A549 (cell line): Measurements from ENCODE around the gene PER1. TPM values are rescaled to one million over a fixed set of nuclear protein-coding genes. Genes with fewer than 3 reads are reported as not detected.

Experiments
- ATAC-seq, 2 experiments: fragments of 200-7000 bp in 1 of 2; fragments of >200 bp in 1 of 2; cut with Nextera tagmentation in 1 of 2; cut with Tn5 transposase in 1 of 2; 3 replicates each; pipeline versions ENCODE4 v1.8.0 to v1.9.1; 2018 to 2020; ENCODE audit warnings: mild to moderate bottlenecking in 1 of 2, moderate library complexity in 1 of 2
- CTCF ChIA-PET: fragments of 300-600 bp; sonication (Branson Sonifier 250); formaldehyde crosslinking; extraction: SDS; loops from one replicate; lab custom pipeline; 2021; ENCODE audit warnings: antibody characterized with exemption, inconsistent platforms; lab: Yijun Ruan, JAX
- POLR2A ChIA-PET: fragments of 350-600 bp; formaldehyde crosslinking; extraction: SDS; loops from one replicate; lab custom pipeline; 2021; ENCODE audit warnings: antibody characterized with exemption, inconsistent platforms; lab: Yijun Ruan, JAX
- DNase-seq, 2 experiments: peaks; one replicate each; pipeline versions ENCODE4 v3.0.0 to v3.0.0-alpha.2; 2011 to 2016; ENCODE audit warnings: low read depth in 1 of 2, low spot score in 1 of 2
- FAIRE-seq: peaks from 2 replicates; lab custom pipeline; 2011; peaks lifted over from hg19 to GRCh38; lab: Jason Lieb, UNC
- H3K27ac ChIP-seq, 2 experiments: fragments of >200 bp; sonication (Bioruptor Twin); formaldehyde crosslinking; 3 replicates each; pipeline ENCODE4 v1.5.1; 2016 to 2017
- H3K4me1 ChIP-seq: fragments of >200 bp; sonication (Bioruptor Twin); formaldehyde crosslinking; 3 replicates; pipeline ENCODE4 v1.6.1; 2016
- H3K4me2 ChIP-seq: fragments of >200 bp; sonication (Bioruptor Twin); formaldehyde crosslinking; 3 replicates; pipeline ENCODE4 v1.6.1; 2016
- H3K4me3 ChIP-seq: fragments of >200 bp; sonication (Bioruptor Twin); formaldehyde crosslinking; 3 replicates; pipeline ENCODE4 v1.5.1; 2016
- H3K9me3 ChIP-seq: fragments of >200 bp; sonication (Bioruptor Twin); formaldehyde crosslinking; 3 replicates; pipeline ENCODE4 v1.6.1; 2016
- BCL3 ChIP-seq: fragments of >200 bp; sonication (Bioruptor Twin); formaldehyde crosslinking; IDR thresholded peaks from 3 replicates; pipeline ENCODE4 v1.6.1; 2016
- E2F6 ChIP-seq: IDR thresholded peaks from 2 replicates; pipeline ENCODE4 v1.6.1; 2012; ENCODE audit warnings: low read depth, borderline replicate concordance
- ELK1 ChIP-seq: fragments of 150-350 bp; IDR thresholded peaks from 2 replicates; pipeline ENCODE4 v1.6.1; 2014; ENCODE audit warnings: low read depth, mild to moderate bottlenecking, low read length
- HES2 ChIP-seq: fragments of >200 bp; sonication (Bioruptor Twin); formaldehyde crosslinking; IDR thresholded peaks from 2 replicates; pipeline ENCODE4 v1.6.1; 2016
- HMGXB4 ChIP-seq: fragments of 250-450 bp; sonication (Bioruptor Pico); IDR thresholded peaks from 2 replicates; pipeline ENCODE4 v1.5.0; 2021; ENCODE audit warnings: mild to moderate bottlenecking, moderate library complexity, borderline replicate concordance
- HOXA7 ChIP-seq: fragments of 250-450 bp; sonication (Bioruptor Pico); IDR thresholded peaks from 2 replicates; pipeline ENCODE4 v1.5.0; 2020; ENCODE audit warnings: mild to moderate bottlenecking, moderate library complexity
- JUN ChIP-seq, 2 experiments: fragments of >200 bp; sonication (Bioruptor Twin); formaldehyde crosslinking; IDR thresholded peaks; 2 replicates in 1 of 2; 3 replicates in 1 of 2; pipeline ENCODE4 v1.6.1; 2016 to 2017
- MAFK ChIP-seq: fragments of 450-650 bp; IDR thresholded peaks from 2 replicates; pipeline ENCODE4 v1.6.1; 2014; ENCODE audit not compliant: partially characterized antibody
- PHF8 ChIP-seq: fragments of 200-600 bp; sonication (generic); IDR thresholded peaks from 2 replicates; pipeline ENCODE4 v1.6.1; 2016; ENCODE audit warnings: low read depth, mild to moderate bottlenecking, antibody characterized with exemption, moderate library complexity, borderline replicate concordance
- POLR2A ChIP-seq: IDR thresholded peaks from 2 replicates; pipeline ENCODE4 v1.6.1; 2012; ENCODE audit warnings: mild to moderate bottlenecking, low read length
- RARB ChIP-seq: fragments of 250-450 bp; sonication (Bioruptor Pico); IDR thresholded peaks from 2 replicates; pipeline ENCODE4 v1.8.0; 2021; ENCODE audit warnings: mild to moderate bottlenecking, moderate library complexity
- RFX5 ChIP-seq: fragments of 450-650 bp; IDR thresholded peaks from 2 replicates; pipeline ENCODE4 v1.7.1; 2014; ENCODE audit warnings: antibody characterized with exemption, mild to moderate bottlenecking, moderate library complexity
- TP53 ChIP-seq: fragments of 250-450 bp; sonication (Bioruptor Pico); IDR thresholded peaks from 2 replicates; pipeline ENCODE4 v1.5.0; 2021; ENCODE audit warnings: mild to moderate bottlenecking, moderate library complexity
- ZC3H11A ChIP-seq: fragments of 450-650 bp; IDR thresholded peaks from 2 replicates; pipeline ENCODE4 v1.6.1; 2014; ENCODE audit warnings: antibody characterized with exemption, mild to moderate bottlenecking
- WGBS: methylation state at CpG from one replicate; pipeline ENCODE4 v1.1.6; 2017; ENCODE audit errors: missing lambda C conversion rate; 5-methylcytosine and 5-hydroxymethylcytosine counted together
- polyA plus RNA-seq, 4 experiments: library from polyadenylated mRNA; depleted of rRNA in 3 of 4; stranded (reverse); fragments of >200 nt; fragmentation: RNase III in 1 of 4; extraction: RNeasy Plus Mini Kit Qiagen cat#74134 plus additional on column Dnase treatment in 1 of 4; gene quantifications; 2 replicates in 3 of 4; 3 replicates in 1 of 4; pipeline ENCODE4 v1.2.3, GENCODE V29; 2011 to 2017
- TF ChIP-seq, protein P1 (sequence below): fragments of 200-600 bp; sonication (generic); IDR thresholded peaks from 2 replicates; pipeline ENCODE4 v1.6.1; 2016; ENCODE audit warnings: antibody characterized with exemption, mild to moderate bottlenecking, moderate library complexity
- TF ChIP-seq, protein P2 (sequence below): fragments of 250-450 bp; sonication (Bioruptor Pico); IDR thresholded peaks from 2 replicates; pipeline ENCODE4 v1.5.0; 2020; ENCODE audit warnings: low read depth, mild to moderate bottlenecking, moderate library complexity
- TF ChIP-seq, protein P3 (sequence below): IDR thresholded peaks from 2 replicates; pipeline ENCODE4 v1.6.1; 2012
- TF ChIP-seq, protein P4 (sequence below): fragments of 450-650 bp; IDR thresholded peaks from 2 replicates; pipeline ENCODE4 v1.6.1; 2014; ENCODE audit warnings: antibody characterized with exemption

PER1 gene
- polyA plus RNA-seq, 2 of the 4 experiments (the other 2 are of a cell fraction), result 5.5 to 8.7 TPM

- TF ChIP-seq HES2 (no peak), HOXA7 (CRISPR knock-in tag) (no peak), TP53 (CRISPR knock-in tag) (no peak)
Measured at GRCh38 chr17:8192070-8192815, 40.0 kb upstream of the PER1 start (continued).

DNA sequence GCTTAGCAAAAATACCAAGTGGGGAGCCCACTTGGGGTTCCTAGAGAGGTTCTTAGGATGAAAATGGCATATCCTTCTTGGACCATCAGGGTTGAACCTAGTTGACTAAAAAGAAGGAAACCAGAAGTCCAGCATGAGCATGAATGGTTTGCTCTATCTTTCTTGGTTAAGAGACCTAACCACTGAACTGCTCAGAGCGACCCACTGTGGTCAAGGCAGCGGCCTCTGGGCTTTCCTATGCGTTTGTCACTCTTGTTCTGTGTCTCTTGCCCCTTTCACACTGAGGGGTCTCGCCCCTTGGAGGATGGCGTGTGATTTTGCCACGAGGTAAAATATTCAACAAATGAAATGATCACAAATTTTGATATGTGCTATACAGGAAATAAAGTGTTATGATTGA lies 38.3 kb upstream of the PER1 start:
- FAIRE-seq, result no peak
- Histone ChIP-seq H3K4me2 (peak overlapping the region; percentile 72), H3K27ac (peak overlapping the region; percentile 56 to 79), H3K4me3 (peak overlapping the region; percentile 11), H3K9me3 (no peaks in the 10 kb centered on the region), H3K4me1 (peaks cover 40% of the 10 kb centered on the region)
- DNase-seq, result no peak
- WGBS, result 37% methylated on average over 6 of the region's 6 CpGs
- POLR2A ChIA-PET, result interaction anchor here (0.6 to 2.0 kb wide), 15 partner anchors 10 to 105 kb away, joined by 3 to 23 read pairs (median 6); partner anchors contain the start of genes AURKB, CTC1, HES7 and PFAS
- TF ChIP-seq, protein P1, sequence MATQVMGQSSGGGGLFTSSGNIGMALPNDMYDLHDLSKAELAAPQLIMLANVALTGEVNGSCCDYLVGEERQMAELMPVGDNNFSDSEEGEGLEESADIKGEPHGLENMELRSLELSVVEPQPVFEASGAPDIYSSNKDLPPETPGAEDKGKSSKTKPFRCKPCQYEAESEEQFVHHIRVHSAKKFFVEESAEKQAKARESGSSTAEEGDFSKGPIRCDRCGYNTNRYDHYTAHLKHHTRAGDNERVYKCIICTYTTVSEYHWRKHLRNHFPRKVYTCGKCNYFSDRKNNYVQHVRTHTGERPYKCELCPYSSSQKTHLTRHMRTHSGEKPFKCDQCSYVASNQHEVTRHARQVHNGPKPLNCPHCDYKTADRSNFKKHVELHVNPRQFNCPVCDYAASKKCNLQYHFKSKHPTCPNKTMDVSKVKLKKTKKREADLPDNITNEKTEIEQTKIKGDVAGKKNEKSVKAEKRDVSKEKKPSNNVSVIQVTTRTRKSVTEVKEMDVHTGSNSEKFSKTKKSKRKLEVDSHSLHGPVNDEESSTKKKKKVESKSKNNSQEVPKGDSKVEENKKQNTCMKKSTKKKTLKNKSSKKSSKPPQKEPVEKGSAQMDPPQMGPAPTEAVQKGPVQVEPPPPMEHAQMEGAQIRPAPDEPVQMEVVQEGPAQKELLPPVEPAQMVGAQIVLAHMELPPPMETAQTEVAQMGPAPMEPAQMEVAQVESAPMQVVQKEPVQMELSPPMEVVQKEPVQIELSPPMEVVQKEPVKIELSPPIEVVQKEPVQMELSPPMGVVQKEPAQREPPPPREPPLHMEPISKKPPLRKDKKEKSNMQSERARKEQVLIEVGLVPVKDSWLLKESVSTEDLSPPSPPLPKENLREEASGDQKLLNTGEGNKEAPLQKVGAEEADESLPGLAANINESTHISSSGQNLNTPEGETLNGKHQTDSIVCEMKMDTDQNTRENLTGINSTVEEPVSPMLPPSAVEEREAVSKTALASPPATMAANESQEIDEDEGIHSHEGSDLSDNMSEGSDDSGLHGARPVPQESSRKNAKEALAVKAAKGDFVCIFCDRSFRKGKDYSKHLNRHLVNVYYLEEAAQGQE, result no peak
- no peak for TF ChIP-seq ZC3H11A
- CTCF ChIA-PET, result interaction anchor here (0.7 to 11.3 kb wide), 10 partner anchors 16 to 72 kb away, joined by 3 to 164 read pairs (median 6); partner anchors contain the start of genes ALOXE3 and AURKB
- no peak for ATAC-seq

DNA sequence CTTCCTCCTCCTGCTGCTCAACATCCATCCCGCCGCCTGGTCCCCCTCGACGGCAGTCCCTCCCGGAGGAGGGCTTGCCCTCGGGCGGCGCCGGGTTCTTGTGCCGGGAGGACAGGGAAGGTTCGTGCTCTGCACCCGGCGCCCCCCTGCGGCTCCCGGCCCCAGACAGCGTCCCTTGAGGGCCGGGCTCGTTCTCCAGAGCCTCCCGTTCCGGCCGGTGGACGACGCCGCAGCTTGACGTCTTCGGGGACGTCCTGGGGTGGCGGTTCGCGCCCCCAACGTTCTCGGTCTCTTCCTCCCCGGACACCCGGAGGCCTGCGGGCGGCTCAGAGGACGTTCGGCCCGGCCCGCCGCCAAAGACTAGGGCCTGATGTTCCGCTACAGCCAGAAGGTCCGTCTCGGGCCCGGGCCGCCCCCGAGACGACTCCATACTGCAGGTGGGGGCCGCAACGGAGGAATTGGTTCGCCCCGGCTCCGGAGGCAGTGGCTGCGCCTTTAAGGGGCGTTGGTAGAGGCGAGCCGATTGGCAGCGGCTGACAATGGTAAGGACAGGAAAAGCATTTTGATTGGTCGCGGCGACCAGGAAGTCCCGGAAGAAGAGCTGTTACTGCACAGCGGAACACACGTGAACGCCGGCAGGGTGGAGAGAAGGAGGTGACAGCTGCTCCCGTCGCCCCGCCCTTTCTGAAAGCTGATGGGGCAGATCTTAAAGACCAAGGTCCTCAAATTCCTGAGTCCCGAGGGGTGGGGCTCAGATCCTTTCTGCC lies 37.7 kb upstream of the PER1 start, which contains the start of gene BORCS6:
BORCS6 (minus strand) TSS at position 470 of the 767 bp plus-strand sequence; CDS start at position 430, 40 bp downstream.
- 2% methylated on average over 37 of the region's 70 CpGs for WGBS
- H3K4me1 ChIP-seq, result peaks cover 40% of the 10 kb centered on the region
- ChIA-PET POLR2A (interaction anchor here (0.6 to 2.0 kb wide), 15 partner anchors 10 to 105 kb away, joined by 3 to 23 read pairs (median 6); partner anchors contain the start of genes AURKB, CTC1, HES7 and PFAS), CTCF (interaction anchor here (0.7 to 11.3 kb wide), 12 partner anchors 16 to 187 kb away, joined by 3 to 164 read pairs (median 6); partner anchors contain the start of genes ALOXE3 and AURKB)
- peak within 1 kb of the TSS; percentile 72 for H3K4me2 ChIP-seq
- peak; percentile 97 to 99 for DNase-seq
- peak within 1 kb of the TSS; percentile 71 for H3K4me3 ChIP-seq
- no peaks in the 10 kb centered on the region for H3K9me3 ChIP-seq
- peak; percentile 41 to 68 for ATAC-seq
- peak within 1 kb of the TSS; percentile 88 to 89 for H3K27ac ChIP-seq
- FAIRE-seq, result peak; percentile 78
- TF ChIP-seq ZC3H11A, result 0 out of 2 replicates have a peak, but pooled peaks have one; percentile 3
- TF ChIP-seq PHF8, result peak; percentile 35; the same call in 1 of the 2 replicates
- peak; percentile 31; the same call in 1 of the 3 replicates for TF ChIP-seq BCL3
- no peak for TF ChIP-seq RARB (CRISPR knock-in tag)
- TF ChIP-seq, protein P2, sequence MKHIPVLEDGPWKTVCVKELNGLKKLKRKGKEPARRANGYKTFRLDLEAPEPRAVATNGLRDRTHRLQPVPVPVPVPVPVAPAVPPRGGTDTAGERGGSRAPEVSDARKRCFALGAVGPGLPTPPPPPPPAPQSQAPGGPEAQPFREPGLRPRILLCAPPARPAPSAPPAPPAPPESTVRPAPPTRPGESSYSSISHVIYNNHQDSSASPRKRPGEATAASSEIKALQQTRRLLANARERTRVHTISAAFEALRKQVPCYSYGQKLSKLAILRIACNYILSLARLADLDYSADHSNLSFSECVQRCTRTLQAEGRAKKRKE (CRISPR knock-in tag), result no peak
- no peak for TF ChIP-seq HMGXB4 (CRISPR knock-in tag)
- TF ChIP-seq, protein P3, sequence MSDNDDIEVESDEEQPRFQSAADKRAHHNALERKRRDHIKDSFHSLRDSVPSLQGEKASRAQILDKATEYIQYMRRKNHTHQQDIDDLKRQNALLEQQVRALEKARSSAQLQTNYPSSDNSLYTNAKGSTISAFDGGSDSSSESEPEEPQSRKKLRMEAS, result peak; percentile 76
- TF ChIP-seq E2F6, result peak; percentile 59; the same call in 1 of the 2 replicates
- peak; percentile 67; the same call in 1 of the 2 replicates for TF ChIP-seq RFX5
- TF ChIP-seq, protein P4, sequence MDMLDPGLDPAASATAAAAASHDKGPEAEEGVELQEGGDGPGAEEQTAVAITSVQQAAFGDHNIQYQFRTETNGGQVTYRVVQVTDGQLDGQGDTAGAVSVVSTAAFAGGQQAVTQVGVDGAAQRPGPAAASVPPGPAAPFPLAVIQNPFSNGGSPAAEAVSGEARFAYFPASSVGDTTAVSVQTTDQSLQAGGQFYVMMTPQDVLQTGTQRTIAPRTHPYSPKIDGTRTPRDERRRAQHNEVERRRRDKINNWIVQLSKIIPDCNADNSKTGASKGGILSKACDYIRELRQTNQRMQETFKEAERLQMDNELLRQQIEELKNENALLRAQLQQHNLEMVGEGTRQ, result peak; percentile 86
- peak; percentile 96 for TF ChIP-seq MAFK
- peak in 1 of 2 experiments; percentile 66; a peak in 1 of 5 replicates for TF ChIP-seq JUN (IDR thresholded peaks at IDR 0.05)
- no peak for TF ChIP-seq ELK1
- TF ChIP-seq POLR2A, result peak; percentile 65
